Measurements from ENCODE around the gene NTRK1. TPM values are rescaled to one million over a fixed set of nuclear protein-coding genes. Genes with fewer than 3 reads are reported as not detected.

Gene NTRK1
- total RNA-seq, 1 donor from 2014 or later, result 13.4 TPM

DNA sequence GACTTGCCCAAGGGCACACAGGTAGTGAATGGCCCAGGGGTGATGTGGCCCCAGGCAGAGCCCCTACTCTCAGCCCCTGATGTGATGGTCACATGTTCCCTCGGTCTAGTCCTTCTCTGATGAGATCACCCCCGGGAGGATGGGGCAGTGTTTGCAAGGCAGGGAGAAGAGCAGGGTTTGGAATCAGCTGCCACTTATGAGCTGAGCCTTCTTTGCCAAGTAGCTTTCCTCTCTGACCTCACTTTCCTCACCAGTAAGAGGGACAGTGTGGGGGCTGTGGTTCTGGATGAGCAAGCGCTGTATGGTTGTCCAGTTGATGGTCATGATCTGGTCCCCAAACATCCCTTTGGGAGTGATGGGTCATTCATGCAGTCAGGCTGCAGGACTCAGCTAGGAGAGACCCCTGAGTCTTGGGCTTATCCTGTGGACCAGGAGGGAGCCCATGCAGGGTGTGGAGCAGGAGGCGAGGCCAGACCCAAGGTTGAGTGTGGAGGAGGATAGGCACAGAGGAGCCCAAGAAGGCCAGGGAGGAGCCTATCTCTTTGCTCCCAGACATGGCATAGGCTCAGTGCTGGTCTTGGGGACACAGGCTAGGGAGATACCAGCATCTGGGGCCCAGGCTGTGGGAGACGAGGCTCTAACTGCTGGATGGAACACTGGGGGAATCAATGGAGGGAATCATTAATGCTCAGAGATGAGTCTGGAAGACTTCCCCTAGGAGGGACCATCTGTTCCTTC is 16.9 kb downstream of the NTRK1 start:
- intact Hi-C loops (cut with micrococcal nuclease), result no loop called here

DNA sequence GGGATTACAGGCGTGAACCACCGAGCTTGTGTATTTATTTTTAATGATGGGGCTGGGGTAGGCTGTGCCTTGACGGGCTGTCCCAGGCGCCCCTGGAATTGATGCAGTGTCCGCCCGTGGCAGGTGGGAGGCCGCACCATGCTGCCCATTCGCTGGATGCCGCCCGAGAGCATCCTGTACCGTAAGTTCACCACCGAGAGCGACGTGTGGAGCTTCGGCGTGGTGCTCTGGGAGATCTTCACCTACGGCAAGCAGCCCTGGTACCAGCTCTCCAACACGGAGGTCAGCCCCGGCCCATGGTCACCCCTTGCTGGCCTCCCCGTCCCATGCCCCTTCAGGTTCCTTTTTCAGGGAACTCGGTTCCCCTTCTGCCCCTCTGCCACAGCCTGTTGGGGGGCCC is 19.2 kb downstream of the NTRK1 start:
- intact Hi-C loops (cut with micrococcal nuclease), result no loop called here

DNA sequence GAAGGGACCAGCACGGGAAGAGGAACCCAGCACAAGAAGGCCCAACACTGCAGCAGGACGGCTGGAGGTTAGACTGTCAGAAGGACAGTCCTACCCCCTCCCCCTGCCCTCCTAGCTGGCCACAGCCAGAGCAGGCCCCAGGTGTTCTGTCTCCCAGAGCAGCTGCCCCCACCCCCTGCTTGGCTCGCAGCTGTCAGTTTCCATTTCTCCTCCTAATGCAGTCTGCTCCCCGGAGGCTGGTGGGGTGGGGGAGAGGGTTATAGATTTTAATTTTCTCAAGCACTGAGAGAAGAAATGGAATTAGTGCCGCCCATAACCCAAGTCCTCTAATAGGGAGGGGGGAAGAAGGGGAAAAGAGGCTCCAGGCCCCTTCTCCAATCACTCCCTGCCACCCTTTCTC is 19.8 kb downstream of the NTRK1 start:
- intact Hi-C loops (cut with micrococcal nuclease), result no loop called here

DNA sequence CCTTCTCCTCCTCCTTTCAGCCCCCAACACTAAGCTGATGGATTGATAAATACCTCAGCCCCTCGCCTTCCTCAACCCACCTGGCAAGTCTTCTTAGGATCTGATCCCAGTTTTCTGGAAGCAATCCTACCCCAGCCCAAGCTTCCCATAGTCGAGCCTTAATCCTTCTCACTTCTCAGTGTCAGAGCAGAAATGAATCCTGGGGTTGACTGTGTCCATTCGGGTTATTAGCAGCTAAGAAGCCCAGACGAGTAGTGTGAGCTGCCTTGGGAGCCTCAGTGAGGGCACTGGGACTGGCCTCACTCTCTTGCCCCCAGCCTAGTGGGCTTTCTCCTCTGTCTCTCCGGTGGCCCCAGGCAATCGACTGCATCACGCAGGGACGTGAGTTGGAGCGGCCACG is 20.4 kb downstream of the NTRK1 start:
- intact Hi-C loops (cut with micrococcal nuclease), result no loop called here

DNA sequence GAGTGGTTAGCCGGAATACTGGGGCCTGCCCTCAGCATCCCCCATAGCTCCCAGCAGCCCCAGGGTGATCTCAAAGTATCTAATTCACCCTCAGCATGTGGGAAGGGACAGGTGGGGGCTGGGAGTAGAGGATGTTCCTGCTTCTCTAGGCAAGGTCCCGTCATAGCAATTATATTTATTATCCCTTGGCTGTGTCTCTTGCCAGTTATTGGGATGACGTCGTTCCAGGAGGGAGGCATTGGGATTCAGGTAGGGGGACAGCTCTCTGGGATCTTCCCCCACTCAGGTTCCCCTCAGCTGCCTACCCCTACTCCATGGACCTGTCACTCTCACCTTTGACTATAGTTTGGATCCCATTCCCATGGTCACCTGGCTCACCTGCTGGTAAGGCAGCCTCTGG is 21.0 kb downstream of the NTRK1 start:
- intact Hi-C loops (cut with micrococcal nuclease), result no loop called here

DNA sequence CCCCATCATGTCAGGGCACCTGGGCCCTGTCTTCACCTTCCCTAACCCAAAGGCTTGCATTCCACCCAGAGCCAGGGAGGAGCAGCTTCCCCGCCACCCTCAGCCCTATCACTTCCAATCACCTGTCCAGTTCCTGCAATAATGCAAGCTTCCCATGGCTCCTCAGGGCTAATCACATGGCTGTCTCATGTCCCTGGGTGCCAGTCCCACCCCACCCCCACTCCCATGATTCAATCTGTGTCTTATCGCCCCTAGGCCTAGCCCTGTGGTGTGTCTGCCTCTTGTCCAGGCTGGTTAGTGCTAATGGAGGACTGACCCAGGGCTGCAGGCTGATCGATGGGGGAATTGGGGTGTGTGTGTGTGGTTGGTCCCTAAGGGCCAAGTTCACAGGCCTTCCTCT is 21.9 kb downstream of the NTRK1 start:
- intact Hi-C loops (cut with micrococcal nuclease), result no loop called here

DNA sequence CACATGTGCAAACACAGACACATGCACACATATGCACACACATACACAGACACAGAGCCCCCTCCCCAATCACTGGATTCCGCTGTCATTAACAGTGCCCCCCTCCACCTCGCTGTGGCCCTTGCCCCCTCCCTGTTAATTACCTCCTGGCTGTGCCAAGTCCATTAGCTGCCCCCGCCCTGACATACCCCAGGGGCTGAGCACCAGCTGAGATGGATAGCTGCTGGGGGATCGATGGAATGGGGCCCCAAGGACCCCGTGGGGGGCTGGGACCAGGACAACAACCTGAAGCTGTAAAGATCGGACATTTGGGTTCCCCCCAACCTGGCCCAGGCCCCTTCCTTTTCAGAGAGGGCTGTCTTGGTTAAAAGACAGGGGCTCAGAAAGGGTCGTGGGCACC is 23.3 kb downstream of the NTRK1 start:
- intact Hi-C loops (cut with micrococcal nuclease), result no loop called here

DNA sequence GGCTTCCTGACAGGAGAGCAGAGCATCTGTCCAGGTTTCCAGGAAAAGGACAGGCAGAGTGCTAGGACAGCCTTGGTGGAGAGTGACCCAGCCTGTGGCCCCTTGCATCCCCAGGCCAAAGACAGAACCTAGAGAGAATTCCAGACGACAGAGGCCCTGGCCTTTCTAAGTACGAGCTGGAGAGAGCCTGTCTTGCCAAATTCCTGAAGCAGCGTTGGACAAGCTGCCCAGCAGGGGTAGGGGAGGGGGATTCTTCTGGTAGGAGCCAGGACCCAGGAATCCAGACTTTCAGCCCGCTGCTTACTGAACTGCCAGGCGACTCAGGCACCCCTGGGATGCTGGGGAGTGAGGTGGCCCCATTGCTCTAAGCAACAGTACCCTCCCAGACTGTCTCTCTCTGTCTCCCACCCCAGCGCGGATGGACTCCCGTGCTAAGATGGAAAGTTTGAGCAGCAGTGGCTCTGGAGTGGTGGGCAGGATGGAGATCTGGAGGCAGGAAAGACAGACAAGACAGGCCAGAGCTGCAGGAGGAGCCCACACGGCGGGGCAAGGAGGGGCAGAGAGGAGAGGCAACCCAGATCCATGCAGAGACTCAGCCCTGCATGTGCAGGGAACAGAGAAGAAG is 24.0 kb downstream of the NTRK1 start:
- intact Hi-C loops (cut with micrococcal nuclease), result no loop called here

DNA sequence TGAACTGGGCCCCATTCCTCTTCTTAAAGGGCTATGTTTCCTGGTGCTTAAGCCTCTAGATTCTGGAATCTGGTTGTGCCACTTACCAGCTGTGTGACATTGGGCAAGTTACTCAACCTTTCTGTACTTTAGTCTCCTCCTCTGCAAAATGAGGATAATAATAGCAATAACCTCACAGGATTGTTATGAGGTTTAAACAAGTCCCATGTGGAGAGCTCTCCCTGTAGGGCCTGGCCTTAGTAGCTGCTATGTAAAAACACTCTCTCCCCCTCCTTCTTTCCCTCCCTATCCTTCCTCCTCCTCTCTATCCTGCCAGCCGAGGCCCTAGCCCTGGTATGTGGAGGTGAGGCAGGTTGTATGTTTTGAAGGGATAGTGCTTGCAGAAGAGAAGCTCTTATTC is 24.6 kb downstream of the NTRK1 start:
- intact Hi-C loops (cut with micrococcal nuclease), result no loop called here

DNA sequence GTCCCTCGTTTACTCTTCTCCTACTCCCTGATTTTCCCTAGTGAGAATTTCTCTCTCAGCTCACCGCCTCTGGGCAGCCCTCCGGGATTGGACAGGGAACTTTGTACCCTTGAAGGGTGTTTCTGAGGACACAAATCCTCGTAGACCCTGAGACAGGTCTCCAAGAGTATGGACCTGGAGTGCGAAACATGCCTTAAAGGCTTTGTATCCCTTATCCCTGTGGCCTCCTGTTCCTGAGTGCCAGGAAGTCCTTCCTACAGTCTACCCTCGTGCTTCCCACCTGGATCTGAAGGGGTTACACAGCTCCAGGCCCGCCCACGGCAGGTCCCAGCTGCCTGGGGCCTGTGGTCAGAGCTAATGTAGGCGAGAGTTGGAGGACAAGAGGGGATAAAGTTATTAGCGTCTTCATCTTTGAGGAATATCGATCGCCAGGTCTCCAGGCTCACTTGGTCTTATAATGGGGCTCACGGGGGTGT is 25.3 kb downstream of the NTRK1 start:
- intact Hi-C loops (cut with micrococcal nuclease), result no loop called here

DNA sequence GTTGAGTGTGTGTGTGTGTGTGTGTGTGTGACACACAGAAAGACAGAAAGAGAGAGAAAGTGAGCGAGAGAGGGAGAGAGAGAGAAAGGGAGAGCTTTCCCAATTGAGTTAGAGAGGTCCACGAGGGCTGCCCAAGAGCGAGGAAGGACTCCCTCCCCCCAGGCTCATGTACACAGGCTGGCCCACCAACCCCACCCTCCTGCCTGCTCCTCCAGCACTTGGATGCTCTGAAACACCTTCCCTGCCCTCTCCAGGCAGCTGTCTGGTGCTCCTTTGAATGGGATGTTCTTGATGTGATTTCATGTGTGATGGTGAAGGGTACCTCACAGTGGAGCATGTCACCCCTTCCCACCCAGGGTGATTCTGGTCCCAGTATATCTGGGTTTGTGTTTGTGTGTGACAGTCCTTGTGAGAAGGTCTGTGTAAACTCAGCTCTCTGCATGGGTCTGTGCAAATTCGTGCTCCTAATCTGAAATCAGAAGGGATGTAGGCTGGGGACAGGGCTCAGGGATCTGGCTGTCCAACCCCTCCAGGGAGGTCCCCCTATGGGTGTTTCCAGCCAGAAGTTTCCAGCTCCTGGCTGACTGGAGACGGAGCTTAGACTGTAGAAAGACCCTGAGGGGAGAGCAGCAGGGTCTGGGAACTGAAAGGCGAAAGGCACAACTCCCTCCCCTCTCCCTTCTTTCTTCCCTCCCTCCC is 26.1 kb downstream of the NTRK1 start:
- intact Hi-C loops (cut with micrococcal nuclease), result no loop called here

DNA sequence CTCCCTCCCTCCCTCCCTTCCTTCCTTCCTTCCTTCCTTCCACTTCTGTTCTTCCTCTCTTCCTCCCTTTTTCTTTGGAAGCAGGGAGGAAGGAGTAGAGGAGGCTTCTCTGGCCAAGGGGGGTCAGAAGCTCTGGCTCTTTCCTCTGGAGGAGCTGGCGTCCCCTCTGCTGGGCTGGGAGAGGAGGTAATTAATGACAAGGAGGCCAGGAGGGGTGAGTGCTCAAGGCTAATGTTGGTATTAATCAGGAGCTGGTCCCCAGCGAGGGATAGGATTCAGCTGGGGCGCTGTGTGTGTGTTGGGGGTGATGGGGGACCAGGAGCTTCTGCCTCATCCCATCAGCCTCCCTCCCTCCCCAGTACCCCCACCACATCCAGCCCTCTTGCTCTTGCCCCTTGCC is 26.7 kb downstream of the NTRK1 start:
- intact Hi-C loops (cut with micrococcal nuclease), result no loop called here

DNA sequence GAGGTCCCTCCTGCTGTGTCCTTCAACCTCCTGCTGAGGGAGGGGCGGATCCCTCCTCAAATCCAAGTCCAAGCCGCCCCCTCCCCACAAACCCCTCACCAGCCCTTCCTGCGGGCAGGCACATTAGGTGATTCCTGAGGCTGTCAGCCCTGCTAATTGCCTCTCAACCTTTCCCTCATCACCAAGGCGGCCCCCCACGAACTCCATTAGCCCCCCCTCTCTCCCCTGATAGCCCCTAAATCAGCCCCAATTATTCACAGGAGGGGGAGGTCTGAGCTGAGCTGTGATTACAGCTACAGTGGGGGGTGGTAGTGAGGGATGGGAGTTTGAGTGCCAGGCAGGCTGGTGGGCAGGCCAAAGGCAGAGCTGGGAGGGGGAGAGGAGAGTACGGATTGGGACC is 27.1 kb downstream of the NTRK1 start:
- intact Hi-C loops (cut with micrococcal nuclease), result no loop called here

DNA sequence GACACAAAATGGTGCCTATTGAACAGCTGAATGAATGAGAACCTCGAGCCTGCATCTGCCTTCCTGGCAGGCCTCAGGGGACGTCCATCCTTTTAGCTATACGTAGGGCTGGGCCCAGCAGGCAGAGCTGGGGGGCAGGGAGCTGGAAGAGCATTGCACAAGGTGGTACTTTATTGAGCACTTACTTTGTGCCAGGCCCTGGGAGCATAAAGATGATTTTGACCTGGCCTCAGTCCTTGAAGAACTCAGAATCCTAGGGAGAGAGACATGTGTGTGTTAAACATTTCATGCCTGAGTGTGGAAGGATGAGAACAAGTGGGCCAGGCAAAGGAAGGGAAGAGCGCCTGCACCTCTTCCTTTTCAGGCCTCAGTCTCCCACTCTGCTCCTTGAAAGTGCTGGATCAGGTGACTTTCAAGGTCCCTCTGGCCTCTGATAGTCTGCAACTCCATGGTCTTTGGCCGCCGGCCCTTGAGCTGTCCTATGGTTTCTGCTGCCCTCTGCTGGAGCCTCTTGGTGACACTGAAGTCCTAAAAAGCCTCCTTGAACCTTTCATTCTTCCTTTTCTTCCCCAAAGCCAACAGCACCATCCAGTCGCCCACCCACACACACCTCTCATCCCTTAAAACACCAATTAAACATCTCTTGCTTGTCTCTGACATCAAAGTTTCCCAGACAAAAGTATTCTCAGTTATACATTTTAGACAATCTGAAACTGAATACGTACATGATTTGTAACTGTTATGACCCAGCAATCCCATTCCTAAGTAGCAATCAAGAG is 29.3 kb downstream of the NTRK1 start:
- intact Hi-C loops (cut with micrococcal nuclease), result loop anchor here (1.0 to 10.0 kb wide), 6 partner anchors 51 to 205 kb away; no protein-coding TSS in a partner anchor

DNA sequence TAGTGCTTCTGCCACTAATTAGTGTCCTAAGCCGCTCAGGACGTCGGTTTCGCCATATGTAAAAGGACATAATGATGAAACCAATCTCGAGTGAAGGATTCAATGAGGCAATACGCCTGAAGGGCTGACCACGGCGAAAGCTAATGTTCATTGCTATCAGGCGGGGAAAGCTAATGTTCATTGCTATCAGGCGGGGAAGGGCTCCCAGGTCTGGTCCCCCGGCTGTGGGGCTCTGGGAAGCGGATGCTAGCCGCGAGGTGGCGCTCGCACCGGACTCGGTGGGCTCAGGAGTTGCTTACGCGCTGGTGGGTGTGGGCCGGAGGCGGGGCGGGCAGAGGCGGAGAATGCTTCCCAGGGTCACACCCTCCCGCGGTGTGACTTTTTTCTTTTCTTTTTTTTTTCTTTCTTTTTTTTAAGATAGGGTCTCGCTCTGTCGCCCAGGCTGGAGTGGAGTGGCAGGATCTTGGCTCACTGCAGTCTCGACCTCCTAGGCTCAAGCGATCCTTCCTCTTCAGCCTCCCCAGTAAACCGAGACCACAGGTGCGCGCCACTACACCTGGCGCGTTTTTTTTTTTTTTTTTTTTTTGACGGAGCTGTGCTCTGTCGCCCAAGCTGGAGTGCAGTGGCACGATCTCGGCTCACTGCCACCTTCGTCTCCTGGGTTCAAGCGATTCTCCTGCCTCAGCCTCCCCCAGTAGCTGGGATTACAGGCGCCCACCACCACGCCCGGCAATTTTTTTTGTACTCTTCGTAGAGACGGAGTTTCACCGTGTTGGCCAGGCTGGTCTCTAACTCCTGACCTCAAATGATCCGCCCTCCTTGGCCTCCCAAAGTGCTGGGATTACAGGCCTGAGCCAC is 31.8 kb downstream of the NTRK1 start:
- intact Hi-C loops (cut with micrococcal nuclease), result loop anchor here (1.0 to 10.0 kb wide), 6 partner anchors 28 to 208 kb away; partner anchors contain the start of genes LRRC71 and NTRK1

DNA sequence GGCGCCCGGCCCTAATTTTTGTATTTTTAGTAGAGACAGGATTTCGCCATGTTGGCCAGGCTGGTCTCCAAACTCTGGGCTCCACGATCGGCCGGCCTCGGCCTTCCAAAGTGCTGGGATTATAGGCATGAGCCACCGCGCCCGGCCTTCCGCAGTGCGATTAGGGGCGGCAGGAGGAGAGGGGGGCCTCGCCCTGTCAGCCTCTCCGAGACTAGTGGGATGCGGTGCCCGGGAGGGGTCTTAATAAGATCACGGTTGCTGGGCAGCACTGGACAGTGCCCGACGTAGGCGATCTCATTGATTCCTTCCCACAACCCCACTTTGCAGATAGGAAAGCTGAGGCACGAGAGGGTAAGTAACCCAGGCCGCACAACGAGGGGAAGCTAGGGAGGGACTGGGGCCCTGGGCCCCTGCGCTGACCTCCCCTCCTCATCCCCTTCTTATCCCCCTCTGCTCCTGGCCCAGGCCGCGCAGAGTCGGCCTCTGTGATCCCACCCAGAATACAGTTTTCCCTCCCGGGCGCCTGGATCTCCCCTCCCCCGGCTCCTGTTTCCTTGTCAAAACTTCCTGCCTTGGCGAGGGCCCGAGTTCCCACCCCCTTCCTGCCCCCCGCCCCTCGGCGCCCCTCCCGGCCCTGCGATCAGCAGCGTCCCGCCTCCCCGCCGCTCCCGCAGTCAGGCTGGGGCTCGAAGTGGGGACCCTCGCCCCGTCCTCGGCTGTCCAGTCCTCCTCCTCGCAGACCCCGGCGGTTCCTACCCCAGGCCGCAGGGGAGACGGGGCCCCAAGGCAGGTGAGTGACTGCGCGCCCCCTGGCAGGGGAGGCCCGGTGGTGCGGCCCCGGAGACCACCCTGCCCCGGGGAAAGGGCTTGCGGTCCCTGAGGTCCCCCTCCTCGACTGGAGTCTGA is 32.6 kb downstream of the NTRK1 start, which contains the start of gene PEAR1:
Gene PEAR1, plus strand, starts transcription at position 671 of the 906 bp plus-strand sequence. CDS start 10,209 bp downstream, outside the sequence.
- intact Hi-C loops (cut with micrococcal nuclease), result loop anchor here (5.0 to 10.0 kb wide), 3 partner anchors 69 to 208 kb away; no protein-coding TSS in a partner anchor

DNA sequence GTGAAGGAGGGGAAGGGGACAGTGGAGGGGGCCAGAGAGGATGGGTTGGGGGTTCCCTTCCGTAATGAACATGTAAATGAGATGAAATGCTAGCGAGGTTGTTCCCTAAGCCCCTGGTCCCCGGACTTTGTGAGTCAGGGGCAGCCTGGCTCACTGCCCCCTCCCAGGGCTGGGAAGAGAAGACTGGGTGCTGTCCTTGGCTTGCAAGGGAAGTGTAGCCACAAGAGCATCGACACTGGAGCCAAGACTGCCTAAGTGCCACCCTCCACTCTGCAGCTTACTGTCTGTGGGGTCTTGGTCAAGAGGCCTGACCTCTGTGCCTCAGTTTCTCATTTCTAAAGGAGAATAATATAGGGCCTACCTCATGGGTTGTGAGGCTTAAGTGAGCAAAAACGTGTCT is 33.3 kb downstream of the NTRK1 start:
- intact Hi-C loops (cut with micrococcal nuclease), result loop anchor here (5.0 to 10.0 kb wide), 3 partner anchors 68 to 209 kb away; no protein-coding TSS in a partner anchor

DNA sequence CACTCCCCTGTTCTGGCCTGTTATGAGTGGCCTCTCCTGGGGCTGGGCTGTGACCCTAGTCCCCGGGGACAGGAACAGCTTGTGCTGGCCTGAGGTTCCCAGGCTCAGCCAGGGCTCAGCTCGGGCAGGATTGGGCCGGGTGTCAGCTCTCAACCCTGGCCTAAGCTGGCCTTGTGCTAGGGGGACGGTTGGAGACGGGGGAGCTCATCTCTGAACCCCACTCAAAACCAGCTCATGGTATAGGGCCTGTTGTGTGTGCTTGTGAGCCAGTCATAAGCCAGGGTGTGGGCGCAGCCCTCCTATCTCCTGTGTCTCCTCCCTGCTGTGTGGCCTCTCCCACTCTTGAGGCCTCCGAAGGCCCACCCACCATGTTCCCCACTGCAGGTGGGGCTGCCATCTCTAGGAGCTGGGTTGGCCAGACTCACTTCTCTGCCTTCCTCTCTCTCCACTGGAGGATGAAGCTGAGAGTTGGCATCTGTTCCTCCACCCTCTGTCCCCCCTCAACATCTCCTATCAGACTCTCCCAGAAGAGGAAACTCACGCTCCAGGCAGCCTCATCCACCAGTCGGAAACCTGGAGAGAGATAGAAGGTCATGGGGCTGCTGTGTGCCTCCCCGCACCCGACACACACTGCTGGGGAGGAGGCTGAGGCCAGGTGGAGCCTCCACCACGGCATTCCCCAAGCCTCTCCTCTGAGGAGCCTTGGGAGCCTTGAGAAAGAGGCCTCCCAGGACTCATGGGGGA is 34.2 kb downstream of the NTRK1 start:
- intact Hi-C loops (cut with micrococcal nuclease), result loop anchor here (5.0 to 10.0 kb wide), 3 partner anchors 67 to 210 kb away; no protein-coding TSS in a partner anchor
